ENCODE measurements around the gene AADACL4.

AADACL4 gene

DNA sequence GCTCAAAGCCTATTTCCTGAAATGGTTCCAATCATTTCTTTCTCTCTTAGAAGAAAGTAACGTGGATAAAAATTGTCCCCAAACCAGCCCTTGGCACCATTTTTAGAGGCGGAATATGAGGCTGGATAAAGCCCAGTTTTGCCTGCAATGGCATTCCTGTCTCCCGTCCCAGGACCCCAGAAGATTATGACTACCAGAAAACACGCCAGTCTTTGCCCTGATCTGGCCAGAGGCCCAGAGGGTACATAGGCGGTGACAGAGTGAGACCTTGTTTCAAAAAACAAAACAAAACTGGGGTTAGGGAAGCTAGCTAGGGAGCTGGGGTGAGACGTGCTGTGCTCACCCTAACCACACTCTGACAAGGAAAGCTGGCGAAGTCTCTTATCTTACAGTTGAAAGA, at the start of gene AADACL4:
AADACL4 (plus strand) TSS at position 301 of the 400 bp plus-strand sequence. CDS start 462 bp downstream, outside the sequence.
- no peak for FAIRE-seq
- TF ChIP-seq POLR2A (IDR thresholded peaks at IDR 0.05; ENCODE audit: low read depth, low read length), result no peak
- DNase-seq (ENCODE audit: insufficient read length, low spot score), result no peak

DNA sequence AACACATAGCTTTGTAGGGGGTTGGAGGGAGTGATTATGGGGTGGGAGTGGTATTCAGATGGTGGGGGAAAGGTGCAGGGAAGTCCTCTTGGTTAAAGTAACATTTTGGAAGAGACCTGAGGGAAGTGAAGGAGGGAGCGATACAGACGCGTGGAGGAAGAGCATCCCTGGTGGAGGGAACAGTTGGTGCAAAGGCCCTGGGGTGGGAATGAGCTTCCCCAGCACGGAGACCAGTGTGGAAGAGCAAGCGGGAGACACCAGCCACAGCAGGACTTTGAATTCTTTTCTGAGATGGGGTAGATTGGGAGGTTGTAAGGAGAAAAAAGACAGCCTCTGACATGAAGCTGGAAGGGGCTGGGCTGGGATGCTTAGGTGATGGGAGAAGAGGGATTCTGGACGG, 49.4 kb upstream of the AADACL4 start:
- FAIRE-seq (no peak), DNase-seq (ENCODE audit: insufficient read length, low spot score) (no peak)
- TF ChIP-seq POLR2A (IDR thresholded peaks at IDR 0.05; ENCODE audit: low read depth, low read length), result no peak

DNA sequence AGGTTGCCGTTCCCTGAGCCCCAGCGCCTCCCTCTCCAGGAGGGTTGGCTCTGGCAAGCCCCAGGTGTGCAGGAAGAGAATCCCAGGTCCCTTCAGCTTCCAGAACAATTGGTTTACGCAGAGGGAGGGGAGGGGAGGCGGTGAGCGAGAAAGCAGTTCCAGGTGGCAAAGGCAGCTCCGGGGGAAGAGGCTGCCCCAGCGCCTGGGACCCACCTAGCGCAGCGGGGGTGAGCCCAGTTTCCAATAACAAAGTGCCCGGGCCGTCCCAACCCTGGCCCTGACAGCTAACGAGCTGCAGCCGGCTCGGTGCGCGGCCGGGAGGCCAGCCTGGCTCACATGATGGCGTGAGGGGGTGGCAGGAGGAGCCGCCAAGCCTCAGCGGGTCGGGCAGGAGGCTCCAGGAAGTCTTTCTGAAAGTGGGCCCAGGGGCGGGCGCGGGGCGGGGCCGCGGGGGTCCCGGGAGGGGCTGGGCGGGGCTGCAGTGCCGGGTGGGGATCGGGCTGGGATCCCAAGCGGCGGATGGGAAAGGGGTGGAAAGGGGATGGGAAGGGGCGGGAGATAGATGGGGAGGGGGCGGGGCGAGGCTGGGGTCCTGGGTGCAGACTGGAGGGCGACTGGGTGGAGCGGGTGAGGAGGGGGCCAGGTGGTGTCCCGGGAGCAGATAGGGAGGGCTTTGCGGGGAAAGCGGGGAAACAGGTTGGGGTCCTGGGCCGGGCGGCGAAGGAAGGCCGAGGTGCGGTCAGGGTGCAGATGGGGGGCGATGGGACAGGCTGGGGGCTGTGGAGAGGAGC, 48.7 kb upstream of the AADACL4 start:
- TF ChIP-seq POLR2A (IDR thresholded peaks at IDR 0.05; ENCODE audit: low read depth, low read length), result no peak
- no peak for FAIRE-seq
- no peak for DNase-seq (ENCODE audit: insufficient read length, low spot score)

DNA sequence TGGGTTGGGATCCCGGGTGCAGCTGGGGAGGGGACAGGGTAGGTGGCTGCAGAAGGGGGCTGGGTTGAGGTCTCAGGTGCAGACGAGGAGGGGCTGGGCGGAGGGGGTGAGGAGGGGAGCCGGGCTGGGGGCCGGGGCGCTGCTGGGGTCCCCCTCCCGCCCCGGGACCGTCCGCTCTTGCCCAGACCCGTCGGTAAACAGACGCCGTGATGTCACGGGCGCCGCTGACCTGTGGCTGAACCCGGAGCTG, 48.2 kb upstream of the AADACL4 start:
- DNase-seq (ENCODE audit: insufficient read length, low spot score), result no peak
- no peak for TF ChIP-seq POLR2A (IDR thresholded peaks at IDR 0.05; ENCODE audit: low read depth, low read length)
- FAIRE-seq, result no peak

DNA sequence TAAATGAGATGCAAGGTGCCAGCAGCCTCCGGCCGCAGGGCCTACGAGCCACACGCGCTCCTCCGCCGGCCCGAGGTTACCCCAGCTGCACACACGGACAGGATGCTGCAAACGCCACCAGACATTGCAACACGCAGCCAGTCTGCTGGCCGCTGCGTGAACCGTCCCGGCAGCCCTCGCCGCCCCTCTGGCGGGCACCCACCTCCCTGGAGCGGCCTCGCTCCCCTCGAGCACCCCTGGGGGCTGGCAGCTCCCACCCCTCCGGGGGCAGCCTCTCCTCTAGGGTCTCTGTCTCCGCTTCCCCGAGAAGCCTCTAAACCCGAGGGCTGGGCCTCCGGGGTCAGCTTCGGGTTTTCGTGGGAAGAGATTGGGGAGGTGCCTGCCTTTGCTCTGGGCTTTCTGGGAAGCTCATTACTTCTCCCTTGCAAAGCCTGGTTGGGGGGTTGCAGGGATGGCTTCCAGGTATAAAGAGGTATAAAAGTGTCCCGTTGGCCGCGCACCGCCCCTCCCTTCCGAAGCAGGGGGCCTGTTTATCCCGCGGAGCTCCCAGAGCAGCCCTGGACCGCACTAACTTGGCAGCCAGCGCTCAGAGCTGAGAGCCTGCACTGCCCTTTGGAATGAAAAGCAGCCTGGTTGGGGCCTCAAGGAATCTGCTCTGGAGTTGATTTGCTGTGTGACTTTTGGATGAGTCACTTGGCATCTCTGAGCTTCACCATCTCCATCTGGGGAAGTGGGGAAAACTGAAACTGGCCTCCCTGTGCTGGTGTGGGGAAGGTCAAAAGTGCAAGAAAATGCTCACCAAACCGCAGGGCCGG, 47.7 kb upstream of the AADACL4 start:
- DNase-seq (ENCODE audit: insufficient read length, low spot score), result peak; percentile 82

DNA sequence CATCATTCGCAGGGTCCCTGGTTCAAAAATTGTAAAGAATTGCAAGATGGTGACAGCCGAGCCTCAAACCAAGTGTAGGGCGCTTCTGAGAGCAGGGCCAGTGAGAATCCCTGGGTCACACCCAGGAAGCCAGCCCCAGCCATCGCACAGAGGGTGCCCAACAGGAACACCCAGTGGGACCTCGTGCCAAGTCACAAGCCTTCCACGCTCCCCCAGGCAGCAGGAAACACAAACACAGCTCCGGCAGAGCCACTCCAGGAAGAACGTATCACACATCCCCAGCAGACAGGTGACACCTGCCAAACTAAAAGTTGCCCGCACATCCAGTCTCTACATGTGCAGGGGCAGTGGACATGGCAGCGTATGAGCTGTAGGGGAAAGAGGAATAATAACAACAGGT, 46.1 kb upstream of the AADACL4 start:
- DNase-seq (ENCODE audit: insufficient read length, low spot score) (no peak), FAIRE-seq (no peak)
- TF ChIP-seq POLR2A (IDR thresholded peaks at IDR 0.05; ENCODE audit: low read depth, low read length), result no peak

More for the DNA sequence above, 47.7 kb upstream of the AADACL4 start:
- TF ChIP-seq POLR2A (IDR thresholded peaks at IDR 0.05; ENCODE audit: low read depth, low read length), result no peak
- FAIRE-seq, result peak; percentile 58

DNA sequence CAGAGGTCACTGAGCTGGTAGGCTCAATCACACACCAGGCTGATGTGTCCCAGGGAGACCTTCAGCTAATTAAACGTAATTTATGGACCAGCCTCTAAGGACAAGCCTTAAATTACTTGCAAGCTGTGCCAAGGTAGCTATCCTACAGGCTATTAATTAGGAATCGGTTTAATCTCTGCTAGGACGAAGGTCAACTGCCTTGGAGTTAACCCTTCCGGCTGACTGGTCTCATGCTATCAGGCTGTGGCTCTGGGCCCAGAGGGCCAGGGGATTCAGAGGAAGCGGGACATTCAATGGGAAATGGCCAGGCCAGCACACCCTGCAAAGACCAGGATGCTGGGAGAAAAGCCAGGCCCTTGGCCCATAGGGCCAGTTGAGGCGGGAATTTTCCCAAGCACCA, 44.9 kb upstream of the AADACL4 start:
- DNase-seq (ENCODE audit: insufficient read length, low spot score) (no peak), FAIRE-seq (no peak)
- no peak for TF ChIP-seq POLR2A (IDR thresholded peaks at IDR 0.05; ENCODE audit: low read depth, low read length)

DNA sequence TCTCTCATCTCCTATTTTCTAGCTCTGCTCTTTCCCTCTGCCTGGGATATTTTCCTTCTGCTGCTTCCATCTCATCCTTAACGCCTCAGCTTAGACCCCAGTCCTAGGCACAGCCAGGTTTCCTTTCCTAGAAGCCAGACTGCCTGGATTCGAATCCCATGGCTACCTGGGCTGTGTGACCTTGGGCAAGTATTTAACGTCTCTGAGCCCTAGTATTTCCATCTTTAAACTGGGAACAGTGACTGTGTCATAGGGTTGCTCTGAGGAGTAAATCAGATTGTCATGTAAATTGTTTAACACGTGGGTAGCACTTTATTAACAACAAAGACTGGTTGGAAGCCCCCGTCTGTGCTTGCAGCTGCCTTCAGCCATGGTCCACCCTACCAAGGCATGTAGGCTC, 44.2 kb upstream of the AADACL4 start:
- no peak for TF ChIP-seq POLR2A (IDR thresholded peaks at IDR 0.05; ENCODE audit: low read depth, low read length)
- FAIRE-seq (no peak), DNase-seq (ENCODE audit: insufficient read length, low spot score) (no peak)

DNA sequence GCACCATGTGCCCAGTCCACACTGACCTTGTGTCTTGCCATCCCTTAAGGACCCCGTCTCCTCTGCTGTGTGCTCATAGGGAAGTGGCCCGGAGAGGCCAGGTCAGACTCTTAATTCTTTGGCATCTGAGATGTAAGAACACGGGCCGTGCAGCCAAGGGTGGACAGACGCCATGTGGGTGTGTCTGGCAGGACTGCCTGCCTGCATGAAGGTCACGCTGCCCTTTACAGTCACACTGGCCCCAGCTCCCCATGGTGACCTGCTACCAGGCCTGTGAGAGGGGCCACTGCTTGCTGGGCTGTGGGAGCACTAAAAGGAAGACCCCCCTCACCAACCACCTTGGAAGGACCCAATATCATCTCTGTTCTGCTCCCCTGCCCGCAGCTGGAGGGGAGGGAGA, 43.5 kb upstream of the AADACL4 start:
- TF ChIP-seq POLR2A (IDR thresholded peaks at IDR 0.05; ENCODE audit: low read depth, low read length), result no peak
- no peak for FAIRE-seq
- DNase-seq (ENCODE audit: insufficient read length, low spot score), result no peak

DNA sequence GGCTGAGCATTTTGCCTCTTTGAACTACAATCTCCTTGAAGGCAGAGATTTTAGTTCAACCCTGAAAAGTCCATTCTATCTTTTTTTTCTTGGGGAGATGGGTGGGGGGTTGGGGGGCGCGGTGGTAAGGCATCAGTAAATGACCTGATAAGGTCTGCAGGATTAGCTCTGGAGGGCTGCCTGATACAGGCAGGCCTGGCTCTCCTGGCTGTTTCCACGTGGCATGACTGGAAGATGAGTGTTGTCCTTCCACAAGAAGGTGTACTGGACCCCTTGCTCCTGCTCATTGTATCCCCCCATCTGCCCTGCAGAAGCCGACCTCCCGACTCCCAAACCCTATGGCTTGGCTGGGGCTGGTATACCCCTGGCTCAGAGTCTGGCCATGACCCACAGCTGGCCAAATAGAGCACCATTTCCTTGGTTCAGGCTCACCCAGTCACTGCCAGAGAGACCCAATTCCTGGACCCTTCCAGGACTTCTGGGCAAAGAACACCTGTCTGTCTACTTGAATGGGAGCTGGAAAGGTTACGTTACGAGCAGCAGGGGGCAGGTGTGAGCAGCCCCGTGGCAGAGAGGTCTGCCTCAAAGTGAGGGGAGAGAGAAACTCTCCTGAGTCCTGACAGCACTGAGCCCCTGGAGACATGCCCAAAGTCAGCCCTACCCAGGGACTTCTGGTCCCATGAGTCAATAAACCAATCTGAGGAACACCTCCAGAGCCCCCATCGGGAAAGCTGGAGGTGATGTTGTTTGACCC, 42.8 kb upstream of the AADACL4 start:
- no peak for TF ChIP-seq POLR2A (IDR thresholded peaks at IDR 0.05; ENCODE audit: low read depth, low read length)
- FAIRE-seq, result no peak
- DNase-seq (ENCODE audit: insufficient read length, low spot score), result no peak

DNA sequence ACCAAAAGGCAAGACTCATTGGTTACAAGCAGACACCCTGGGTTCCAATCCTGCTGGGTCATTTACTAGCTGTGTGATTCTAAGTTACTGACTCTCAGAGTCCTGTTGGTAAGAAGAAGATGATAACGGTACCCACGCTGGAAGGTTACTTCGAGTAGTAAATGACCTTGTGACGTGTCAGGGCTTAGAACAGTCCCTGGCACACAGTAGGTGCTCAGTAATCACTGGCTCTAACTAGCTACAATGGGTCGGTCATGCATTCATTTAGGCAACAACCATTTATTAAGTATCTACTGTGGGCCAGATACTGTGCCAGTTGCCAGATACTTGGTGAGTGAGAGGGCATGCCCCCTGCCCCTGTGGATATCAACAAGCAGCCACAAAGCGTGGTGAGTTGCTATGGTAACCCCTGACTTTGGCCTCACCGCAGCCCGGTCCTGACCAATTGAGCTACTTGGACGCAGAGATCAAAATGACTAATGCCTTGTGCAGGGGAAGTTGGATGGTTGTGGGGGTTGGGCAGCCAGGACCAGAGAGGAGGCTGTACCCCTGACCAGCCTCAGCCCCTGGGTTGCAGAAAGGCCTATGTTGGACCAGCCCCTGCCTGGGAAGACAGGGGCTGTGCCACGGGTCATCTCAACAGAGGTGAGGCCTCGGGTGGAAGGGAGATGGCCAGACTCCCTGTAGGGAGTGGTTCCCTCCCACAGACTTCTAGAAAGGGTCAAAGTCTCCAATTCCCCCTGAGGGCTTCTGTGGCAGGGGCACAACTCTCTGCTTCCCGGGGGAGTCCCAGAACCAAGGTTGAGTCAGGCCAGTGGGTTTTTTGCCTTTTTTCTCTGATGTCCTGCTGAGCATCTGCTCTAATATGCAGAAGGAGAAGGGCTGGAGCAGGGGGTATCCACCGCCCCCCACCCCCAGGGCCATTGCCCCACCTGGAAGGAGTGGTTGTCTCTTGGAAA, 41.9 kb upstream of the AADACL4 start:
- TF ChIP-seq POLR2A (IDR thresholded peaks at IDR 0.05; ENCODE audit: low read depth, low read length), result no peak
- DNase-seq (ENCODE audit: insufficient read length, low spot score) (peak; percentile 76), FAIRE-seq (peak; percentile 52)

DNA sequence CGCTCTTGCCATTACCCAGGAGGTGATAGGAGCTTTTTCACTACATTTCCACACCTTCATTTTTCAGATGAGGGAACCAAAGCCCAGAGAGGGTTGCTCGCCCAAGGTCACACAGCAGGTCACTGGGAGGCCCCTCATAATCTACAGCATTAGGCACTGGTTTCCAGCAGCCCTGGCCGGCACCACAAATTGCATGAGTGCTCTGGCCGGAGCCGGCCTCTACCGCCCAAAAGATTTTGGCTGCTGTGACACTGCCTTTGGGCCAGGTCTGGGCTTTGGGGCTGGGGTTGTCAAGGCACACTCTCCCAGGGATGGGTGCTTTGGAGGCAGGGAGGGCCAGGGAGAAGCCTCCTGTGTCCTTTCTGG, 41.2 kb upstream of the AADACL4 start:
- TF ChIP-seq POLR2A (IDR thresholded peaks at IDR 0.05; ENCODE audit: low read depth, low read length), result no peak
- no peak for FAIRE-seq
- DNase-seq (ENCODE audit: insufficient read length, low spot score), result no peak

DNA sequence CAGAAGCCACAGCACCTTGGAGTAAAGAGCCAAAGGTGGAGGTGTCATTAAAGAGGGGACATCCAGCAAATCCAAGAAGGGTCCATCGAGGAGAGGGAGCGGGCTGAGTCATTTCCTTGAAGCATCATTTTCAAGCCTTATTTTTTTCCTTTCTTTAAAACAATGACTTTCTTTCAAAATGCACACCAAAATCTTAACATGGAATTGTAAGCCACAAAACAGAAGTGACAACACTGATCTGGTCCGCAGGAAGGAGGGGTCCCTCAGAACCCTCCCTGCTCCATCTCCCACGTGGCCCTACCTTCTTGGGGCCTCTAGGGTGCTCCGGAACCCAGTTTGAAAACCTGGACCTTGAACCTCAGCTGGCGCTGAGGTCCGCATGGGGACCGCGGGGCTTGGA, 40.7 kb upstream of the AADACL4 start:
- FAIRE-seq (no peak), DNase-seq (ENCODE audit: insufficient read length, low spot score) (no peak)
- TF ChIP-seq POLR2A (IDR thresholded peaks at IDR 0.05; ENCODE audit: low read depth, low read length), result no peak

Data from H54 (cell line).